Esophagus squamous epithelium (tissue), 5 donors: ENCODE measurements around the gene ROPN1L. TPM values are rescaled to one million over a fixed set of nuclear protein-coding genes. Genes with fewer than 3 reads are reported as not detected.

Experiments used
- DNase-seq: peaks from one replicate; lab custom pipeline; 2025; lab: John Stamatoyannopoulos, UW
- H3K27ac ChIP-seq, 4 donors: fragments of 200-600 bp; sonication (generic); one replicate each; pipeline ENCODE4 v1.5.1; 2016 to 2019; ENCODE audit warnings: mild to moderate bottlenecking in 1 of 4
- H3K27me3 ChIP-seq, 4 donors: fragments of 200-600 bp; sonication (generic); 1 replicate in 3 of 4; 2 replicates in 1 of 4; pipeline versions ENCODE4 v1.5.1 to v1.6.0; 2017 to 2021; ENCODE audit warnings: antibody characterized with exemption in 1 of 4
- H3K36me3 ChIP-seq, 3 donors: fragments of 200-600 bp; sonication (generic); one replicate each; pipeline ENCODE4 v1.5.1; 2016 to 2019
- H3K4me1 ChIP-seq, 3 donors: fragments of 200-600 bp; sonication (generic); one replicate each; pipeline ENCODE4 v1.5.1; 2017 to 2019
- H3K4me3 ChIP-seq, 4 donors: fragments of 200-600 bp; sonication (generic); 1 replicate in 3 of 4; 2 replicates in 1 of 4; pipeline ENCODE4 v1.5.1; 2016 to 2019; ENCODE audit warnings: mild to moderate bottlenecking in 2 of 4, moderate library complexity in 1 of 4
- H3K9me3 ChIP-seq, 3 donors: fragments of 200-600 bp; sonication (generic); one replicate each; pipeline ENCODE4 v1.5.1; 2016 to 2019
- POLR2A ChIP-seq, 4 donors: fragments of 450-650 bp; IDR thresholded peaks; one replicate each; pipeline ENCODE4 v1.6.1; 2017; ENCODE audit warnings: antibody characterized with exemption in 4 of 4, mild to moderate bottlenecking in 4 of 4, moderate library complexity in 3 of 4
- WGBS, 2 donors: methylation state at CpG; one replicate each; pipeline ENCODE4 v1.1.5; 2018; 5-methylcytosine and 5-hydroxymethylcytosine counted together
- intact Hi-C: fragments of 100-400 bp; cut with DNase I; formaldehyde crosslinking; loops from one replicate; pipeline ENCODE4 v1.15.0; 2022
- total RNA-seq, 4 donors: library from RNA; depleted of rRNA; stranded (reverse); fragments of >200 nt; gene quantifications; one replicate each; pipeline ENCODE4 v1.1.0, GENCODE V29; 2016
- TF ChIP-seq, protein P1 (sequence below), 6 experiments: fragments of 450-650 bp in 4 of 6; fragments of 200-600 bp in 2 of 6; sonication (generic) in 2 of 6; IDR thresholded peaks; one replicate each; pipeline ENCODE4 v1.5.1; 2016 to 2019; ENCODE audit warnings: antibody characterized with exemption in 6 of 6, mild to moderate bottlenecking in 4 of 6, moderate library complexity in 4 of 6
- donor health status: DM: yes; HTN: yes; CAD: no.

ROPN1L gene
- total RNA-seq, 4 donors from 2014 or later = 0.38 TPM; not detected in 3

DNA sequence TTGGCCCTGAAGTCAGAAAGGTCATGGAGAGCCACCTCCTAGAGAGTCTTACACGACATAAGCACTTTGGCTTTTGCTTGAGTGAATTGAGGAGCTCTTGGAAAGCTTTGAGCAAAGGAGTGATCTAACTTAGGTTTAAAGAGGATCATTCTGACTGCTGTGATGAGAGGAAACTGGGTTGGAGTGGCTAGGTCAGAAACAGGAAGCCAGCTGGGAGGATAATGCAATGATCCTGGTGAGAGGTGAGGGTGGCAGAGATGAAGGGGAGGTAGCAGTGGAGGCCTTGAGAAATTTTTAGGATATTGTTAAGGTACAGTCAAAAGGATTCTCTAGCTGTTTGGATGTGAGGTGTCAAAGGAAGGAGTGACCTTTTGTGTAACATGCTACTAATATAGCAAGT lies 32.2 kb upstream of the ROPN1L start:
- Histone ChIP-seq H3K9me3 (no peaks in the 10 kb centered on the region), H3K36me3 (peaks cover 3 to 100% (median 32%) of the 10 kb centered on the region in 3 donors), H3K27ac (no peak overlapping the region), H3K27me3 (no peaks in the 10 kb centered on the region), H3K4me1 (no peaks in the 10 kb centered on the region), H3K4me3 (no peak overlapping the region)
- no peak for DNase-seq
- TF ChIP-seq, protein P1, sequence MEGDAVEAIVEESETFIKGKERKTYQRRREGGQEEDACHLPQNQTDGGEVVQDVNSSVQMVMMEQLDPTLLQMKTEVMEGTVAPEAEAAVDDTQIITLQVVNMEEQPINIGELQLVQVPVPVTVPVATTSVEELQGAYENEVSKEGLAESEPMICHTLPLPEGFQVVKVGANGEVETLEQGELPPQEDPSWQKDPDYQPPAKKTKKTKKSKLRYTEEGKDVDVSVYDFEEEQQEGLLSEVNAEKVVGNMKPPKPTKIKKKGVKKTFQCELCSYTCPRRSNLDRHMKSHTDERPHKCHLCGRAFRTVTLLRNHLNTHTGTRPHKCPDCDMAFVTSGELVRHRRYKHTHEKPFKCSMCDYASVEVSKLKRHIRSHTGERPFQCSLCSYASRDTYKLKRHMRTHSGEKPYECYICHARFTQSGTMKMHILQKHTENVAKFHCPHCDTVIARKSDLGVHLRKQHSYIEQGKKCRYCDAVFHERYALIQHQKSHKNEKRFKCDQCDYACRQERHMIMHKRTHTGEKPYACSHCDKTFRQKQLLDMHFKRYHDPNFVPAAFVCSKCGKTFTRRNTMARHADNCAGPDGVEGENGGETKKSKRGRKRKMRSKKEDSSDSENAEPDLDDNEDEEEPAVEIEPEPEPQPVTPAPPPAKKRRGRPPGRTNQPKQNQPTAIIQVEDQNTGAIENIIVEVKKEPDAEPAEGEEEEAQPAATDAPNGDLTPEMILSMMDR (IDR thresholded peaks at IDR 0.05) = no peak
- TF ChIP-seq POLR2A (IDR thresholded peaks at IDR 0.05) = no peak
- intact Hi-C loops = loop anchor here (10.0 kb wide), 1 partner anchor 125 kb away; no protein-coding TSS in a partner anchor
- WGBS, 2 donors = 88 to 100% methylated on average over 1 of the region's 1 CpG

DNA sequence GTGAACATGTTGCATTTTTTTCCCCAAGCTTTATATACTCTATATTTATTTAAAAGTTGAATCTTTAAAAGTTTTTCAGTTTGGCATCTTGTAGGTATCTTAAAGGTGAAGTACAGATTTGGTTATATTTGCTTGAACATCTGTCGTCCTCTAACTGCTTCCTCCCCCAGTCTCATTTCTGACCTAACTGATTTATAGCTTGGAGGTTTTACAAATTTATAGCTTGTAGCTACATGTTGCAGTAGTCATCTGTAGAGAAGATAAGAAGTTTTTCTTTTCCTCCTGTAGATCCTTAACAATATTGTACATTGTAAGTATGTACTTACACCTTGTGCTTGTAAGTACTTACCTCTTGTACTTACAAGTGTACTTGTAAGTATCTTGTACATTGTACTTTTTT lies 31.0 kb upstream of the ROPN1L start:
- H3K4me3 ChIP-seq = no peak overlapping the region
- no peaks in the 10 kb centered on the region for H3K4me1 ChIP-seq
- DNase-seq = no peak
- H3K9me3 ChIP-seq = no peaks in the 10 kb centered on the region
- intact Hi-C loops = no loop called here
- H3K27ac ChIP-seq = no peak overlapping the region
- H3K27me3 ChIP-seq = no peaks in the 10 kb centered on the region
- TF ChIP-seq, protein P1 (IDR thresholded peaks at IDR 0.05) = no peak
- no peak for TF ChIP-seq POLR2A (IDR thresholded peaks at IDR 0.05)
- H3K36me3 ChIP-seq = peaks cover 3 to 100% (median 43%) of the 10 kb centered on the region in 3 donors
- WGBS, 2 donors = 85 to 100% methylated on average over 1 of the region's 1 CpG

DNA sequence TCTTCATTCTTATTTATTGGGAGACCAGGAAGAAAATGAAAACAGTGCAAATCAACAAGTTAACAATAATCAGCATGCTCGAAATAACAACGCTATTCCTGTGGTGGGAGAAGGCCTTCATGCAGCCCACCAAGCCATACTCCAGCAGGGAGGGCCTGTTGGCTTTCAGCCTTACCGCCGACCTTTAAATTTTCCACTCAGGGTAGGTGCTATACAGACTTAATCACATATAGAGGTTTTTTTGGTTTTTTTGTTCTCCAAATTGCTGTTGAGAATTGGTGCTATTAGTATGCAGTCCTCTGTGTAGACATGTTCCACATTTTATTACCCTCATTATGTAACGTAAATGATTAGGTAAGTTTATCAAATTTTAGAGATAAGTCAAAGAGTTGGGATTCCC lies 30.3 kb upstream of the ROPN1L start:
- no peak for TF ChIP-seq POLR2A (IDR thresholded peaks at IDR 0.05)
- TF ChIP-seq, protein P1 (IDR thresholded peaks at IDR 0.05) = no peak
- WGBS, 2 donors = 85 to 97% methylated on average over 5 of the region's 5 CpGs
- H3K27ac ChIP-seq = no peak overlapping the region
- H3K27me3 ChIP-seq = no peaks in the 10 kb centered on the region
- no peak overlapping the region for H3K4me3 ChIP-seq
- intact Hi-C loops = no loop called here
- H3K4me1 ChIP-seq = no peaks in the 10 kb centered on the region
- no peak for DNase-seq
- H3K36me3 ChIP-seq = peaks cover 4 to 100% (median 44%) of the 10 kb centered on the region in 3 donors
- no peaks in the 10 kb centered on the region for H3K9me3 ChIP-seq

DNA sequence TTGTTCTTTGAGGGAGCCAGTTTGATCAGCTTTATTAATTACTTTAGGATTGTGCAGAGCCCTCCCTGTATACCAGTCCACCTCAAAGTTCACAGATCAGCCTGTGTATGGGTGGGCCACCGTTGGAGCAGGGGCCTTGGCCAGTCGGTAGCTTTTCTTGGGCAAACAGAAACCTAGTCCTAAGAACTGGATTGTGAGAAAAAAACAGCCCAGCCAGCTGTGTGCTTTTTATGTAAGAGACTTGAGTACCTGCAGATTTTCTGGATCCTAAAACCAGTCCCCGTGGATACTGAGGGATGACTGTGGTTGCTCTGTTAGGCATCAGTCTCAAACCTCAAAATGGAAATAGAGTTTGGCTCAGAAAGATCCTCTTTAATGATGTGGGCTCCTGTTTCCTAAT lies 24.8 kb upstream of the ROPN1L start:
- DNase-seq = no peak
- intact Hi-C loops = no loop called here
- Histone ChIP-seq H3K36me3 (peaks cover 14 to 100% (median 49%) of the 10 kb centered on the region in 3 donors), H3K27ac (no peak overlapping the region), H3K4me3 (no peak overlapping the region), H3K27me3 (no peaks in the 10 kb centered on the region), H3K9me3 (no peaks in the 10 kb centered on the region), H3K4me1 (peaks cover 0 to 12% (median 0%) of the 10 kb centered on the region in 3 donors)
- TF ChIP-seq POLR2A (IDR thresholded peaks at IDR 0.05) = no peak
- TF ChIP-seq, protein P1 (IDR thresholded peaks at IDR 0.05) = no peak
- 90 to 96% methylated on average over 2 to 3 of the region's 3 CpGs for WGBS, 2 donors

DNA sequence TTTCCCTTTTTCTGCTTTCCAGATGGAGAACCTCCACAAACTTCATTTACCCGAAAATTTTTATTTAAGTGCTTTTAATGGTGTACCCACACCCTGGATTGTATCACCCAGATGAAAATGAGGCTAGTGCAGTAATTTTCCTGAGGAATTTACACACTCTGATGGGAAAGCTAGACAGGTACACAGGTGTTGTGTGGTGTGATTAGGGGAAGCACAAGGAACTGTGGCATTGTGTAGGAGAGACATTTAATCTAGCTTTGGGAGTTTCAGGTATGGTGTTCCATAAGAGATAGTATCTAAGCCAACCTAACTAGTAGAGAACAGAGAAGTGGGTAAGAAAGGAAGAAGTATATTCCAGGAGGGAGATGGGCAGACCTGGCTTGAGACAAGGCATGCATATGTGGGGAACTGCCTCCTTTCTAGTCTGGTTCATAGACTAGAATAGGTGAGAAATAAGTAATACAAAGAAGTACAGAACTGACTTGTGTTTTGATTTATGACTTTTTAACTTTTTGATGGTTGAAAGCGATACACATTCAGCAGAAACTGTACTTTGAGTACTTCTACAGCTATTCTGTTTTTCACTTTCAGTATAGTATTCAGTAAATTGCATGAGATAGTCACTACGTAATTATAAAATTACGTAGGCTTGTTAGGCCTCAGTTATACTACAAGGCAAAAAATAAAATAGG lies 22.9 kb upstream of the ROPN1L start:
- WGBS, 2 donors = 85 to 93% methylated on average over 4 of the region's 4 CpGs
- TF ChIP-seq POLR2A (IDR thresholded peaks at IDR 0.05) = no peak
- TF ChIP-seq, protein P1 (IDR thresholded peaks at IDR 0.05) = no peak
- no peaks in the 10 kb centered on the region for H3K9me3 ChIP-seq
- no peak overlapping the region for H3K27ac ChIP-seq
- H3K4me1 ChIP-seq = peaks cover 0 to 14% (median 0%) of the 10 kb centered on the region in 3 donors
- no peak for DNase-seq
- H3K4me3 ChIP-seq = no peak overlapping the region
- H3K36me3 ChIP-seq = peaks cover 14 to 100% (median 41%) of the 10 kb centered on the region in 3 donors
- intact Hi-C loops = no loop called here
- H3K27me3 ChIP-seq = no peaks in the 10 kb centered on the region
